HuH-7 (cell line): ENCODE data around the gene SLC29A1.

Source experiments
- DNase-seq: peaks from one replicate; pipeline ENCODE4 v3.0.0; 2011; ENCODE audit warnings: low spot score

SLC29A1 gene

DNA sequence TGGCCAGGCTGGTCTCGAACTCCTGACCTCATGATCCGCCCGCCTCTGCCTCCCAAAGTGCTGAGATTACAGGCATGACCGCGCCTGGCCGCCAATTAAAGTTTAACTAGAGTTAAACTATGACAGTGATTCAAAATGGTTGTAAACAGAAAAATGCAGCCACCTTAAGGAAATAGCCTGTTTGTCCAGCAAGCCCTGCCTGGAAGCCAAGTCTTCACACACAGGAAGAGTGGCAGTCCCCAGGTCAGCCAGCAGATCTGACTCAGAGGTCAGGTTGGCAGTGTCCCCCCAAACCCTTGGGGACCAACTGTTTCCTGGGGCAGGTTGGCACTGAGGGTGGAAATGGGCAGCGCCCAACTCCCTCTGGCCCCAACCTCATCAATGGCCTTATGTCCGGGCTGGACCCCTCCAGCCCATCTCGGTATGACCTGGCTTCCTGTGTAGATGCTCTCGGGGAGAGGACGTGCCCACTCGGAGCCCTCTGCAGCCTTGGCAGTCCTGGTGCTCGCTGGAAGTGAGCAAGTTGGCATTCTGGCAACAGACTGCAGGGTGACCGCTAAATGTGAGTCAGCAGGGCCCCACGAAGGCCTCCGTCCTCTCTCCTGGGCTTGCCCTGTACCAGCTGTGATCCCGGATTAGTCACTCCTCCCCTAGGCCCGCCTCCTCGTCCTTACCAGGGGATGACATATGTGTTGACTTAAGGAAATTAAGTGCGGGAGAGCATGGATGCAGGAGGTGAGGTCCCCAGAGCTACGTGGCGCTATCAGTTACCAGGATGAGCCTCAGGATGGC lies 13.8 kb downstream of the SLC29A1 start:
- peak; percentile 92 for DNase-seq

DNA sequence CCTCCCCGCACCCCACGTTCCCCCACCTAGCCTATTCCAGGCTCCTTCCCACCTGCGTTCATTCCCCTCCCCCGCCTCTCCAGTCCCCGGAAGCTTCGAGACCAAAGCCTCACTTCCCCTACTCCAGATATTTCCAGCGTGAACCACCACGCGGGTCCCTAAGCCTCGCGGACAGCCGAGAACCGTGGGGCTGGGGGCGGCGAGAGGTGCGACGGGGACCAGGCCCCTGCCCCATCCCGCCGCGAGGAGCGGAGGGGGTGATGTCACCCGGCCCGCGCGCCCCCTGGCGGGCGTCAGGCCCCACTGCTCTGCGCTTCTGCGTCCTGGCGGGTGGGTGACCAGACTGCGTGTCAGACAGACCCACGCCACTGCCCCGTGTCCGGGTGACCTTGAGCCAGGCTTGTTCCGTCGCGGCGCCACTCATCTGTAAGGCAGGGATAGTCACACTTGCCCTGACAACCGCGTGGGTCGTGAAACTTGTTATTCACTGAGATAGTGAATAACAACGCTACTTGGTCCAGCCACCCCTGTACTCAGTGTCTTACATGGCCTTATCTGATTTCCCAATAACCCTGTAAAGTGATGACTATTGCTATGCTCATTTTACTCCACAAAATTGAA lies 14.5 kb downstream of the SLC29A1 start:
- DNase-seq: peak; percentile 81

- DNase-seq: no peak
Observed at GRCh38 chr6:44238687-44239350, 15.4 kb downstream of the SLC29A1 start.

- DNase-seq: no peak
Observed at GRCh38 chr6:44243345-44243744, 19.9 kb downstream of the SLC29A1 start.

DNA sequence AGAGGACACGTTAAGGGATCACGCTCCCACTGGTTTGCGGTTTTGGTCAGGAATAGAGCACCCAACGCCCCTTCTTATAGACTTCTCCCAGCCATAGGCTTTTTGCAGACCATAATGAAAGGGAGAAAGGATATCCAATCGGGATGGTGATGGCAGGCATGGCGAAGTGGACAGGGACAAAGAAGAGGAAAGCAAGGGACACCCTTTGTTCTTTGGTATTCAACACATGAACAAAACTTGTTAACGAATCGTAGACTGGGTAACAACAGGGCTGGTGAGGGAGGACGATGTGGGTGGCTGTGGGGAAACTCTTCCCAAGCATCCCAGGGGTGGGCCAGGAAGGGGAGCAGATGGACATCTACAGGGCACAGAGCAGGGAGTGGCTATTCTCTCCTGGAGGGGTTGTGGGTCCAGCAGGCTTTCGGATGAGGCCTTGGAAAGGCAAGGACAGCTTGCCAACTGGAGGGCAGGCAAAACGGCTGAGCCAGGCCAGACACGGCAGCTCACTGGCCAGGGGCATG lies 22.1 kb downstream of the SLC29A1 start:
- no peak for DNase-seq

DNA sequence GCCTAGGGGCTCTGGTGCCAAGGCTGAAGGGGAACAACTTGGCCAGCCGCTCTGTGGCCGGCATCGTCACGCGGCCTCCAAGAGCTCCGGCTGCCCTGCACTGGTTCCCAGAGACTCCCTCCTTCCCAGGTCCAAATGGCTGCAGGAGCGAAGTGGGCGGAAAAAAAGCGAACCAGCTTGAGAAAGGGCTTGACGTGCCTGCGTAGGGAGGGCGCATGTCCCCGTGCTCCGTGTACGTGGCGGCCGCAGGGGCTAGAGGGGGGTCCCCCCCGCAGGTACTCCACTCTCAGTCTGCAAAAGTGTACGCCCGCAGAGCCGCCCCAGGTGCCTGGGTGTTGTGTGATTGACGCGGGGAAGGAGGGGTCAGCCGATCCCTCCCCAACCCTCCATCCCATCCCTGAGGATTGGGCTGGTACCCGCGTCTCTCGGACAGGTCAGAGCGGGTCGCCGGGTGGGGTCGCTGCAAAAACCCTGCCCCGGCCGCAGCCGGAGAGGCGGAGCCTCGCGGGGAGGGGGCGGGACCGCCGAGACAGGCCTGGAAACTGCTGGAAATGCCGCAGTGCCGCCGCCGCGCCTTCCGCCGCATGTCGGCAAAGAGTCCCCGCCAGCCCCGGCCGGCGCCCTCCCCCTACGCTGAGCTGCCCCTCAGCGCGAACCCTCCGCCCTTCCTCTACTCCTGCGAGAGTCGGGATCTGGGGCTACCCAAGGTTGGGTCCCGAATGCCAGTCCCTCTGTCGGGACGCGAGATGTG lies 22.7 kb downstream of the SLC29A1 start:
- peak; percentile 84 for DNase-seq

- peak; percentile 92 for DNase-seq
Observed at GRCh38 chr6:44246663-44247337, 23.4 kb downstream of the SLC29A1 start, which contains the start of gene HSP90AB1. HSP90AB1 (plus strand) TSS chr6:44247101; CDS start chr6:44248630, 1,529 bp downstream.

GRCh38 chr6:44247338-44248302 lies 24.2 kb downstream of the SLC29A1 start:
- no peak for DNase-seq

GRCh38 chr6:44248579-44248978 lies 25.2 kb downstream of the SLC29A1 start:
- DNase-seq: no peak

GRCh38 chr6:44249082-44249748 lies 25.8 kb downstream of the SLC29A1 start:
- DNase-seq: no peak

DNA sequence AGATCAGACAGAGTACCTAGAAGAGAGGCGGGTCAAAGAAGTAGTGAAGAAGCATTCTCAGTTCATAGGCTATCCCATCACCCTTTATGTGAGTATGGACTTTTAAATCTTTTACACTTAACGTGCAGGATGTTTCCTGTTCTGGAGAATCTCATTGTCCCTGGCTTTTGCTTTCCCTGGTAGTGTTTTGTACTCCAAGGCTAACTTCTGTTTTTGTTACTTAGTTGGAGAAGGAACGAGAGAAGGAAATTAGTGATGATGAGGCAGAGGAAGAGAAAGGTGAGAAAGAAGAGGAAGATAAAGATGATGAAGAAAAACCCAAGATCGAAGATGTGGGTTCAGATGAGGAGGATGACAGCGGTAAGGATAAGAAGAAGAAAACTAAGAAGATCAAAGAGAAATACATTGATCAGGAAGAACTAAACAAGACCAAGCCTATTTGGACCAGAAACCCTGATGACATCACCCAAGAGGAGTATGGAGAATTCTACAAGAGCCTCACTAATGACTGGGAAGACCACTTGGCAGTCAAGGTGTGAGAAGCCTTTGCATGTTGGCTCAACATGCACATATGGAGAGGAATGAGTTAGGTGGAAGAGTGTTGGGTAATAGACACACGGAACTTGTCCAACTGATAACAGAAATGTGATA lies 26.8 kb downstream of the SLC29A1 start:
- no peak for DNase-seq

- DNase-seq: no peak
Observed at GRCh38 chr6:44250718-44251123, 27.3 kb downstream of the SLC29A1 start.

GRCh38 chr6:44251576-44252524 lies 28.5 kb downstream of the SLC29A1 start:
- DNase-seq: no peak

GRCh38 chr6:44253307-44254101 lies 30.1 kb downstream of the SLC29A1 start:
- no peak for DNase-seq

DNA sequence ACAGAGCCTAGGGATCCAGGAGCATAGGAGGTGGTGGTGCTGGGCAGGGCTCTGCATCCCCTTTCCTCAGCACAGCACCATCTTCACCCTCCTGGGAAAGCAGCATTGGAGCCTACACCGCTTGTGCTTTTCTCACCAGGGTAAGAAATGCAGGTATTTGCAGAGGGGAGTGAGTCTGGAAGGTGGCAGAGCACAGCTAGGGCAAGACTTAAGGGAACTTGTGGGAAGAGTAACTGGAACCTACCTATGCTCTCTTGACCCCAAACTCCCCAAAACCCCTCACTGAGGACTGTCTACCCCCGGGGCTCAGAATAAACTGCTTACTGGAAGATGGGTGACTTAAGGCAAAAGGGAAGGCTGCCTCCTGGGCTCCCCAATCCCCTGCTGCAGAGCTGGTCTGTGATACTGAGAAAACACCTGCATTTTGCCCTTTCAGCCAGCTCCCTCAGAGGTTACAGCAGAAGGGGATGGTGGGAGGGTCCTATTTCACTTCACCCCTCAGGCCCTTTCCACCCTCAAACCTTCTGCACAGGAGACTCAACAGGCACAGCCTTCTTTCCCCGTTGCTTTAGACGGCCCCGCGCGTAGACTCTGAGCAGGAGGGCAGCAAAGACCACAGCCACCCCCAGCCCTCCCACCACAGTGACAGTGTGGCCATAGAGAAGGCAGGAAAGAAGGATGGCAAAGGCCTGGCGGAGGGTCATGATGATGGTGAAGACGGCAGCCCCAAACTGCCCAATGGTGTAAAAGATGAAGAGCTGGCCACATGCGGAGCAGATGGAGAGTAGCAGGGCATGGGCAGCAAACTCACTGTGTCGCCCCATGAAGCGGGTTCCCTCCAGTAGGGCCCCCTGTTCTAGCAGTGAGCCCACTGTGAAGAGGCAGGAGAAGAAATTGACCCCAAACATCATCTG lies 31.1 kb downstream of the SLC29A1 start:
- DNase-seq: no peak
